22Rv1 (cell line): Measurements from ENCODE around the gene PRKCQ.

Source experiments
- H3K27ac ChIP-seq: fragments of 450-650 bp; 2 replicates; pipeline ENCODE4 v1.5.1; 2017
- CTCF ChIP-seq: fragments of 450-650 bp; IDR thresholded peaks from 2 replicates; pipeline ENCODE4 v1.5.1; 2017; ENCODE audit warnings: mild to moderate bottlenecking
- ZFX ChIP-seq: fragments of 450-650 bp; IDR thresholded peaks from 2 replicates; pipeline ENCODE4 v1.6.1; 2017; ENCODE audit warnings: antibody characterized with exemption, borderline replicate concordance

Gene PRKCQ

DNA sequence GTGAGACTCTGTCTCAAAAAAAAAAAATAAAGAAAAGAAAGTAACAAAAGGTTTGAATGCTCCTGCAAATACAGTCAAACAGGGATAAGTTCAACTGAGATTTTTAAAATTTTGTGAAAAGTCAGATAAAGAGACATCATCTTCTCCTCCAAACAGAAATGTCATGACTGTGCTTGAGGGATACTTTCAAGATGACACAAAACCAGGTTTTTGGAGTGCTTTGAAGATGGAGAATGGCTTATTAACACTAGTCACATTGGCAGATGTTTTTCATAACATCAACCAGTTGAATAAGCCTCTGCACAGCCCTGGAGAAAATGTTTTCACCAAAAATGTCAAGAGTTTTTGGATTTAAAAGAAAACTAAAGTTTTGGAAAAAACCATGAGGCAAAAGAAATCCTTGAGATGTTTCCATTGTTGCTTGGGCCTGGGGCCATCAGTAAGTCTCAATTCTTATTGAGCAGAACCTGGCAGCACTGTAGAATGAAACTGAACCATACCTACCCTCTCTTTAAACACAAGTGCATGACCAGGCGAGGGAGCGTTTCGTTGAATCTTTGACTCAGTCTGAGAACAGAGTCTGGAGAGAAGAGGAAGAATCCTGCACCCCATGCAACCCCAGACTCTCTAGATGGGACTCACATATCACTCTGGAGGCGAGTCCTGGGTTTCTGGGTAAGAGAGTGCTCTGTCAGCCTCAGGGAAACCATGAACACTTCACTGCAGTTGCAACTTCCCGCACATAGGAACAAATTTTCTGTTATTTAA, 37.4 kb upstream of the PRKCQ start:
- no peak overlapping the region for H3K27ac ChIP-seq
- TF ChIP-seq ZFX (no peak), CTCF (no peak)

DNA sequence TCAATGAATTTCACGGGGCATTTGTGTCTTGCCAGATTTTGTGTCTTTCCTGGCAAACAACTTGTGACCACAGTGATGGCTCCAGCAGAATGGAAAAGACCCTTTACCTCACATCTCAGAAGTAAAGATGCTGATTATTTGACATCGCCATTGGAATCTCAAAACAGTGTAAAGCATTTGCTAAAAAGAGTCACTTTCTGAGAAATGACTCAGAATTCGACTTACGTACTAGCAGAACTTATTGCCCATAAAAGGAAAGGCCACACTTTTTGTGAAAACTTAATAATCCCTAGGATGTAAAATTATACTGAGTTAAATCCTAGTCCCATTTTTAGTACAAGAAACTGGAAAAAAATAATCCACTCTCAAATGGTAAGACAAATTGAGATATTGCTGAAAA, 35.9 kb upstream of the PRKCQ start:
- no peak overlapping the region for H3K27ac ChIP-seq
- TF ChIP-seq CTCF = no peak
- no peak for TF ChIP-seq ZFX

DNA sequence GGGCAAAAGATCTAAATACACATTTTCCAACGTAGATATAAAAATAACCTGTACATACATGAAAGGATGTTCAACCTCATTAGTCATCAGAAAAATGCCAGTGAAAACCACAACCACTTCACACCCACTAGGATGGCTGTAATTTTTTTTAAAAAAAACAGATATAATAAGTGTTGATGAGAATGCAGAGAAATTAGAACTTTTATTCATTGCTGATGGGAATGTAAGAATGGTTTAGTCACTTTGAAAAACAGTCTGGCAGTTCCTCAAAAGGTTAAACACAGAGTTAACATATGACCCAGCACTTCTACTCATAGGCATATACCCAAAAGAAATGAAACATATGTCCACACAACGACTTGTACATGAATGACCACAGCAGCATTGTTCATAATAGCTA, 32.3 kb upstream of the PRKCQ start:
- TF ChIP-seq ZFX (no peak), CTCF (no peak)
- H3K27ac ChIP-seq = no peak overlapping the region

DNA sequence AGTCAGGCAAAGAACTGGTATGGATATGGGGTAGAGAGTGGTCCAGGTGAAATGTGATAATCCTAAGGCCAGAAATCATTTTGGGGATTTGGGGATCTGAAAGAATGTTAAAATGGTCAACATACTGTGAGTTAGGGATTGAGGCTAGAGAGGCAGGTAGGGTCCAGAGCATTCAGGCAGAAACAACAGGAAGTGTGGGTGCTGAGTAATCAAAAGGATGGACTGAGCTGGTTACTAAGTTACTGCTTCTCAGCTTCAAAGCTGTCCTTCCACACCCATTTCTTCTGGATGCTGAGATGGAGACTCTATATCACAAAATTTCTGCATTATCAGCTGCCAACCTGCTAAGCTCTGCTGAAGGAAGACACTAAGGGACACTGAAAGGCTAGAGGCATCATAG, 30.6 kb upstream of the PRKCQ start:
- no peak overlapping the region for H3K27ac ChIP-seq
- TF ChIP-seq ZFX = no peak
- TF ChIP-seq CTCF = no peak

DNA sequence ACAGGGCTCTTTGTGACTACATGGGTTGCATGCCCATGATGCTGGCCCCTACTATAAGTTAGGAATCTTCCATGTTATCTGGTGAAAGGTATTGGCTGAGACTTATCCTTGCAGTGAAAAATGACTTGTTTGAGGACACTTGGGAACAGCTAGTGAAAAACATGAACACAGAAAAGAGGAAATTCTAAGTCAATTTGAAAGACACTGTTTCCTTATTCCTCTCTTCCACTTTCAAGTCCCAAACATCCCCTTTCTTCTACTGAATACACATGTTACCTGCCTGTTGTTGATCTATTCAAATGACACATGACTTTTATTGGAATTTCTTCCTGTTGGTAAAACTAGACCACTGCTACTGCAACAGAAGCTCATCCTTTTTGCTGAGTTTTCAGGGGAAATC, 29.5 kb upstream of the PRKCQ start:
- H3K27ac ChIP-seq = no peak overlapping the region
- no peak for TF ChIP-seq CTCF
- TF ChIP-seq ZFX = no peak

GRCh38 chr10:6607778-6608177, 27.7 kb upstream of the PRKCQ start:
- TF ChIP-seq ZFX = no peak
- no peak for TF ChIP-seq CTCF
- H3K27ac ChIP-seq = no peak overlapping the region

GRCh38 chr10:6607182-6607581, 27.1 kb upstream of the PRKCQ start:
- H3K27ac ChIP-seq = no peak overlapping the region
- TF ChIP-seq ZFX = no peak
- no peak for TF ChIP-seq CTCF
